ENCODE measurements around the gene TUBB6. TPM values are rescaled to one million over a fixed set of nuclear protein-coding genes. Genes with fewer than 3 reads are reported as not detected.

The TUBB6 gene
- total RNA-seq, 2 donors from 2014 or later, result 71.1 to 109 TPM

GRCh38 chr18:12288403-12288755 lies 19.7 kb upstream of the TUBB6 start:
- Histone ChIP-seq H3K36me3 (replicated peaks in 1 of 2; ENCODE audit: insufficient read depth in 1 of 2, low read depth in 2 of 2) (no peaks in the 10 kb centered on the region), H3K4me1 (peaks cover 20% of the 10 kb centered on the region), H3K4me3 (no peak overlapping the region), H3K27ac (no peak overlapping the region), H3K27me3 (no peaks in the 10 kb centered on the region), H3K9me3 (no peaks in the 10 kb centered on the region)
- DNase-seq (no peak), ATAC-seq (no peak)
- no peak for TF ChIP-seq CTCF (IDR thresholded peaks at IDR 0.05)
- no peak for TF ChIP-seq POLR2A (IDR thresholded peaks at IDR 0.05)
- intact Hi-C loops (cut with DNase I), result no loop called here
- WGBS, 2 donors, result 18 to 24% methylated on average over 10 of the region's 10 CpGs

DNA sequence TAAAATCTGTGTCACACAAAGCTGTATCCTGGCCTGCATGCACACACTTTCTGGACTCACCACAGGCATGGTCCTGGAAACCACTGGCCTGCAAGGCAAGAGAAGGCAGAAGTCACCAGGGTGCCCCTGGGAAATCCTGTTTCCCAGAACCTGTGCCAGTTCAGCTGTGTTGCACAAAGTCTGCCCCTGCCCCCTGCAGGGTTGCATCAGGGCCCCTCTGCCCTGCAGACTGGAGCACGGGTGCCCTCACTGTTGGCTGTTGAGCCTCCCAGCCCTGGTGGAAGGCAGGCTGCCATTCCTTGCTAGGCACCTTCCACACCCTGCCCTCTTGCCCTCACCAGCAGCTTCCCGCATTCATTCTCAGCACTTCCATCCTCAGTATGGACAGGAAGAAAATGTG lies 18.0 kb upstream of the TUBB6 start:
- no peak overlapping the region for H3K27ac ChIP-seq
- H3K4me3 ChIP-seq, result no peak overlapping the region
- 88 to 90% methylated on average over 2 of the region's 2 CpGs for WGBS, 2 donors
- peaks cover 20% of the 10 kb centered on the region for H3K4me1 ChIP-seq
- no peaks in the 10 kb centered on the region for H3K9me3 ChIP-seq
- no peak for DNase-seq
- intact Hi-C loops (cut with DNase I), result no loop called here
- no peaks in the 10 kb centered on the region for H3K27me3 ChIP-seq
- no peaks in the 10 kb centered on the region for H3K36me3 ChIP-seq (replicated peaks in 1 of 2; ENCODE audit: insufficient read depth in 1 of 2, low read depth in 2 of 2)
- TF ChIP-seq POLR2A (IDR thresholded peaks at IDR 0.05), result no peak
- TF ChIP-seq CTCF (IDR thresholded peaks at IDR 0.05), result no peak
- no peak for ATAC-seq

DNA sequence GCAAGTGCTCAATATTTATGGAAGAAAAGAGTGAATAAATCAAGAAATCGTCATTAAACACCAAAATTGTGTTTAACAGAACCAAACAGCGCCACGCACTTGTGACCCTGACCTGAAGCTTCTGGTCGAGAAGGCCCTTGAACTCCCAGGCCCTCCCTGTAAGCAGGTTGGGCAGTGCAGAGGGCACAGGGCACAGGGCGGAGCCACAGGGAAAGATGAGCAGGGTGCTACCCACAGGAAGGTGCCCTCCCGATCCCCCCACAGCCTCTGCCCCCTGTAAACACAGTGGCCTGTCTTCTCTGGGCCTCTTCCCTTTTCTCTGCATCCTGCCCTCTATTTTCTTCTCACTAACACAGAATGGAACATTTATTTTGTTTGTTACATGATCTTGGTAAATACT lies 16.9 kb upstream of the TUBB6 start:
- WGBS, 2 donors, result 77 to 78% methylated on average over 6 of the region's 6 CpGs
- Histone ChIP-seq H3K27me3 (no peaks in the 10 kb centered on the region), H3K9me3 (no peaks in the 10 kb centered on the region), H3K27ac (no peak overlapping the region), H3K4me1 (peaks cover 20% of the 10 kb centered on the region), H3K36me3 (replicated peaks in 1 of 2; ENCODE audit: insufficient read depth in 1 of 2, low read depth in 2 of 2) (no peaks in the 10 kb centered on the region), H3K4me3 (no peak overlapping the region)
- ATAC-seq, result no peak
- intact Hi-C loops (cut with DNase I), result no loop called here
- TF ChIP-seq POLR2A (IDR thresholded peaks at IDR 0.05) (no peak), CTCF (IDR thresholded peaks at IDR 0.05) (no peak)
- DNase-seq, result no peak

DNA sequence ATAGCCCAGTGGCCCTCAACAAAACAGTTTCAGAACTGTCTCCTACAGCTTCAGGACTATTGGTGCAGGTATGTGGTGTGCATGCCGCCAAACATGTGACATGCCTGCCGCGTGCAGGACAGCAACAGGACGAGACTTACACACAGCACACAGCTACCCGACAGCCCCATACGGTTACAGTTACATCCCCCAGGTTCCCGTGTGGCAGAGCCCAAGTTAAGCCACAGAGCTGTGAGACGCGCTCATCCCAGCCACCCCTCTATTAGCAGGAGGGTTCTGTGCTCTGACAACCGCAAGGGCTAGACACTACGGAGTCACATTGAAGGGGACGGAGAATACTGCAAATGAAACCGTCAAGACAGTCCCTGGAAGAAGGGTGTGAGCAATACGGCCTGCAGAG lies 16.4 kb upstream of the TUBB6 start:
- Histone ChIP-seq H3K27ac (no peak overlapping the region), H3K27me3 (no peaks in the 10 kb centered on the region), H3K4me3 (no peak overlapping the region), H3K4me1 (peaks cover 20% of the 10 kb centered on the region), H3K9me3 (no peaks in the 10 kb centered on the region), H3K36me3 (replicated peaks in 1 of 2; ENCODE audit: insufficient read depth in 1 of 2, low read depth in 2 of 2) (no peaks in the 10 kb centered on the region)
- no peak for ATAC-seq
- WGBS, 2 donors, result 83 to 89% methylated on average over 14 of the region's 14 CpGs
- intact Hi-C loops (cut with DNase I), result no loop called here
- no peak for DNase-seq
- TF ChIP-seq POLR2A (IDR thresholded peaks at IDR 0.05) (no peak), CTCF (IDR thresholded peaks at IDR 0.05) (no peak)

- WGBS, 2 donors, result 67 to 79% methylated on average over 11 of the region's 11 CpGs
- H3K4me3 ChIP-seq, result no peak overlapping the region
- no peaks in the 10 kb centered on the region for H3K27me3 ChIP-seq
- intact Hi-C loops (cut with DNase I), result no loop called here
- no peaks in the 10 kb centered on the region for H3K9me3 ChIP-seq
- TF ChIP-seq POLR2A (IDR thresholded peaks at IDR 0.05), result no peak
- no peak for TF ChIP-seq CTCF (IDR thresholded peaks at IDR 0.05)
- DNase-seq (no peak), ATAC-seq (no peak)
- peaks cover 2% of the 10 kb centered on the region for H3K4me1 ChIP-seq
- no peaks in the 10 kb centered on the region for H3K36me3 ChIP-seq (replicated peaks in 1 of 2; ENCODE audit: insufficient read depth in 1 of 2, low read depth in 2 of 2)
- no peak overlapping the region for H3K27ac ChIP-seq
Measured at GRCh38 chr18:12293831-12294230, 14.2 kb upstream of the TUBB6 start.
